HK-2 (cell line): ENCODE data around the gene RNF113A.
A peak's percentile ranks its signal among the peaks of the same experiment; 100 is the strongest.
"Not testable (repeated sequence)": the region's sequence is repeated elsewhere in the genome, so short reads cannot be mapped to it uniquely, and the experiment has no call there.

ENCODE experiments used
- DNase-seq: peaks from one replicate; pipeline ENCODE4 v3.0.0-alpha.2; 2018; ENCODE audit not compliant: unreplicated experiment

Gene RNF113A

DNA sequence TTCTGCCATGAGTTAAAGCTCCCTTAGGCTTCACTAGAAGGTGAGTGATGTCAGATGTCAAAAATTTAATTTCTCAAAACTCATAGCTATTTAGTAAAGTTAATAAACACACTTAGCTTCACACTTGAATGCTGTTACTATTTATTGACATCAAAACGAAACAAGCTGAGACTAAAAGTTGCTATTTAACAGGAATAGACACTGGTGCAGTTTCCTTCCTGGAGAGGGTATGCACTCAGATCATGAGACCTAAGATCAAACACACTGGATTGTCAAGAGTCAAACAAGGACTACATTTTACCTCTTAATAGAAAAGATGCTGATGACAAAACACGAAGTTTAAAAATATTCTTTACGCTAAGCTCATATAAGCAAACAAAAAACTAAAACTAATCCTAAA, 37.6 kb downstream of the RNF113A start:
- no peak for DNase-seq

DNA sequence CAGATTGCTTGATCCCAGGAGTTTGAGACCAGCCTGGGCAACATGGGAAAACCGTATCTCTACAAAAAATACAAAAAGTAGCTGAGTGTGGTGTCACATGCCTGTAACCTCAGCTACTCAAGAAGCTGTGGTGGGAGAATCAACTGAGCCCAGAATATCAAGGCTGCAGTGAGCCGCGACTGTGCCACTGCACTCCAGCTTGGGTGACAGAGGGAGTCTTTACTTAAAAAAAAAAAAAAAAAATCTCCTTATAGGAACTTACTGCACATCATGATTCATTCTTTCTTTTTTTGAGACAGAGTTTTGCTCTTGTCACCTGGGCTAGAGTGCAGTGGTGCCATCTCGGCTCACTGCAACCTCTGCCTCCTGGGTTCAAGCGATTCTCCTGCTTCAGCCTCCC, 43.1 kb downstream of the RNF113A start:
- DNase-seq, result peak; percentile 27

DNA sequence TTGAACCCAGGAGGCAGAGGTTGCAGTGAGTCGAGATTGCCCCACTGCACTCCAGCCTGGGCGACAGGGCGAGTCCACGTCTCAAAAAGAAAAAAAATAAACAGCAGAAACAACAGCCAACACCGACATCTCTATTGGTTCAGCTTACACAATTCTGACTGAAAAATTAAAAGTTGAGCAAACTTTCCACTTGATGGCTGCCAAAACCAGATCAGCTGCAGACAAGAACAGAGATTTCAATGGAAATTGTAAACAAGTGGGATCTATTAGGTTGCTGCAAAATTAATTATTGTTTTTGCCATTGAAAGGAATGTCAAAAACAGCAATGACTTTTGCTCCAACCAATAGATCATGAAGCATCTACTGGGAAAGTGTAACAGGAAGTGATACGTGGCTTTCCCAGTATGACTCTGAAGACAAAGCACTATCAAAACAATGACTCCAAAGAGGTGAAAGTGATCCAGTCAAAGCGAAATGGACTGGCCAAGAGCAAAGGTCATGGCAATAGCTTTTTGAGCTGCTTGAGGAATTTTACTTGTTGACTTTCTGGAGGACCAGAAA, 45.1 kb downstream of the RNF113A start:
- DNase-seq, result no peak

DNA sequence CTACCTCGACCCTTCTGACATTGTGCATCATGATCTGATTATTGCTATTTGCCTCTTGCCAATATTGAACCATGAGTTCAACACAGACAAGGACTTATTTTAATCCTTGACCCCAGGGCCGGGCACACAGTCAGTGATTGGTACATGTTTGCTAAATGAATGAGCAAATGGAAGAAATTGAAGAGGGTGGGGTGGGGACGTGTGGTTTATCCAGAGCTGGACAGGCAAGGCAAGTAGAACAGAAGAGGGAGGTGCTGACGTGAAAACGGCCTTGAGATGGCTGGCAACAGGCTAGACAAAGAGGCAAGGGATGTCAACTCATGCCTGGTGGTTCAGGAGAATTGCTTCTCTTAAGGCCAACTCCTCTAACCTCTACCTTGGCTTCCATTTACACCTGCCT, 47.3 kb downstream of the RNF113A start:
- DNase-seq, result not testable (repeated sequence)

DNA sequence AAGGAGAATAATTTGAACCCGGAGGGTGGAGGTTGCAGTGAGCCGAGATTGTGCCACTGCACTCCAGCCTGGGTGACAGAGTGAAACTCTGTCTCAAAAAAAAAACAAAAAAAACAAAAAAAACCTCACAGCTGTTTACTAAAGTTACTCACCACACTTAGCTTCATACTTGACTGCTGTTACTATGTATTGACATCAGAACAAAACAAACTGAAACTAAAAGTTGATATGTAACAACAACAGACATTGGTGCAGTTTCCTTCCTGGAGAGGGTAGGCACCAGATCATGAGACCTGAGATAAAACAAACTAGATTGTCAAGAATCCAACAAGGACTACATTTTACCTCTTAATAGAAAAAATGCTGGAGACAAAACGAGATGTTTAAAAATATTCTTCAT, 49.8 kb downstream of the RNF113A start:
- not testable (repeated sequence) for DNase-seq
